ENCODE measurements around the gene CCDC51. TPM values are rescaled to one million over a fixed set of nuclear protein-coding genes. Genes with fewer than 3 reads are reported as not detected.

CCDC51 gene
- polyA plus RNA-seq, 1 donor (not counting 4 experiments of a cell fraction or from before 2014, with no cell fraction given) = 27.9 TPM

DNA sequence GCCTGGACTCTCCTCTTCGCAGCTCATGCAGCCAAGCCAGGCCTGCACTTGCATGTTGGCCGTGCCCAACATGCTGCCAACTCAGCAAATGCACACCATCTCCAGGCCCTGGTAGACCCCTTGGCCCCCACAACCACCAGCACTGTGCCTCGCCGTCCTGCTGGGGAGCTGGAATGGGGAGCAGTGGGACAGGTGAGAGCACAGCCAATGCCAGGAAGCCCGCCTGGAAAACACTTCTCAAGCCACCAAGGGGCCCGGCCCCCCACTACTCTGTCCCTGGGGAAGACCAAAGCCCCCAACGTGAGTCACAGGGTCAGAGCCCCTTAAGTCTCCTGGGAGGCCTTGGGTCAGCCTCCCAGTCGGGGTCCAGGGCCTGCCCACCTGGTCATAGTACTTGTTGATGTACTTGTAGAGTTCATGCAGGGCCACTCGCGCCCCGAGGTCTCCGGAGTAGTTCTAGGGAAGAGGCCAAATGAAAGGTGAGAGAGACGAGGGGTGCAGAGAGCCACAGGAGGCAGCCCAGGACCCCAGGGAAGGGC lies 34.5 kb downstream of the CCDC51 start:
- peaks cover 50 to 74% of the 10 kb centered on the region in 2 experiments for H3K36me3 ChIP-seq (ENCODE audit: control insufficient read depth in 2 of 2, extremely low read depth in 1 of 2, insufficient read depth in 2 of 2, low read length in 2 of 2)
- FAIRE-seq = no peak

DNA sequence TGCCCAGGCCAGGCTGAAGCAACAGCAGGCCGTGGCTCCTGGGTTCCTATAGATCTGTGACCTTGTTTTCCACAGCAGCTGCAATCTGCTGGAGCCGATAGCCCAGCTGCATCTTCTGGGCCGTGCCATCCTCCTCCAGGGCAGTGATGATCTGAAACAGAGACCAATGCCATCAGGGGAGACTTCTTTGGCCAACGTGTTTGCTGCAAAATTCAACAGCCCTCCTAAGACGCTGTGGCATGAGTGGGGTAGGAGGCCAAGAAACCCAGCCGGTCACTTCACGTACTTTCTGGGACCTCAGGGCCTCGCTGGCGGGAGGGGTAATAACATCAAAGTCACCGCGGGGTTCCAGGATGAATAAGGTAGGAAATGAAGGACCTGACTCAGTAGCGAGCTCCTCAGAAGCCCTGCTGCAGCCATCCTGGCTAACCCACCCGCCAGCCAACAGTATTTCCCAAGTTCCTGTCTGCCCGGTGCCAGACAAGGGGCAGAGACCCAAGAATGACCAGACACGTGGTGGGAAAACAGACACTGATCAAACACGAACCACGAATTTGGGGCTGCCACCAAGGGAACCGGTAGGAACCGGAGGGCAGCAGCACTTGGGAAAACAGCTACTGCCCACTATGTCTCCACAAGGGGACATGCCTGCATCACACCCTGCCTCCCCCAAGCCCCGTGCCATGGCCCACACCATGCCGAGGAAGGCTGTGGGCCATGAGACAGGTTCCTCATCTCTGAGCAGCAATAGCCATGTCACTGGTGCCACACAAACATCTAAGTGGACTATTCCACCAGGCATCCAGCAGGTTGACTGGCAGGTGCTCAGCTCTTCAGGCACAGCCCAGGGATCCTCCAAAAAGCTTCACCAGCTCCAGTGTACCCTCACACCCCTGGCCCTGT lies 35.2 kb downstream of the CCDC51 start:
- no peaks in the 10 kb centered on the region for H3K79me2 ChIP-seq (ENCODE audit: control insufficient read depth, insufficient read depth, low read length)
- H3K4me3 ChIP-seq (ENCODE audit: control insufficient read depth in 2 of 3, extremely low read depth in 1 of 3, insufficient read depth in 2 of 3, low read depth in 1 of 3, low read length in 3 of 3) = no peak overlapping the region
- H3K4me1 ChIP-seq (ENCODE audit: control insufficient read depth, extremely low read depth, insufficient read depth, low read length) = peaks cover 23% of the 10 kb centered on the region
- no peak for TF ChIP-seq EZH2 (IDR thresholded peaks at IDR 0.05; ENCODE audit: low read length)
- TF ChIP-seq, protein P1, sequence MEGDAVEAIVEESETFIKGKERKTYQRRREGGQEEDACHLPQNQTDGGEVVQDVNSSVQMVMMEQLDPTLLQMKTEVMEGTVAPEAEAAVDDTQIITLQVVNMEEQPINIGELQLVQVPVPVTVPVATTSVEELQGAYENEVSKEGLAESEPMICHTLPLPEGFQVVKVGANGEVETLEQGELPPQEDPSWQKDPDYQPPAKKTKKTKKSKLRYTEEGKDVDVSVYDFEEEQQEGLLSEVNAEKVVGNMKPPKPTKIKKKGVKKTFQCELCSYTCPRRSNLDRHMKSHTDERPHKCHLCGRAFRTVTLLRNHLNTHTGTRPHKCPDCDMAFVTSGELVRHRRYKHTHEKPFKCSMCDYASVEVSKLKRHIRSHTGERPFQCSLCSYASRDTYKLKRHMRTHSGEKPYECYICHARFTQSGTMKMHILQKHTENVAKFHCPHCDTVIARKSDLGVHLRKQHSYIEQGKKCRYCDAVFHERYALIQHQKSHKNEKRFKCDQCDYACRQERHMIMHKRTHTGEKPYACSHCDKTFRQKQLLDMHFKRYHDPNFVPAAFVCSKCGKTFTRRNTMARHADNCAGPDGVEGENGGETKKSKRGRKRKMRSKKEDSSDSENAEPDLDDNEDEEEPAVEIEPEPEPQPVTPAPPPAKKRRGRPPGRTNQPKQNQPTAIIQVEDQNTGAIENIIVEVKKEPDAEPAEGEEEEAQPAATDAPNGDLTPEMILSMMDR (optimal IDR thresholded peaks at IDR 0.05 in 1 of 3, IDR thresholded peaks at IDR 0.05 in 1 of 3, conservative IDR thresholded peaks at IDR 0.05 in 1 of 3; ENCODE audit: extremely low read depth in 1 of 3, insufficient read depth in 2 of 3, low read length in 3 of 3) = no peak
- no peak overlapping the region for H3K27ac ChIP-seq (ENCODE audit: control insufficient read depth, insufficient read depth, low read length)
- DNase-seq (ENCODE audit: low read depth, low spot score) (no peak), FAIRE-seq (no peak)
- no peak overlapping the region for H3K4me2 ChIP-seq (ENCODE audit: control insufficient read depth, extremely low read depth, insufficient read depth, low read depth, low read length)
- H2AFZ ChIP-seq (ENCODE audit: control insufficient read depth, low read length) = no peak overlapping the region
- no peaks in the 10 kb centered on the region for H3K9me3 ChIP-seq (ENCODE audit: control insufficient read depth, low read depth, low read length)
- no peaks in the 10 kb centered on the region for H3K9me1 ChIP-seq (ENCODE audit: control insufficient read depth, extremely low read depth, insufficient read depth, low read length)
- no peaks in the 10 kb centered on the region for H3K27me3 ChIP-seq (ENCODE audit: control insufficient read depth, extremely low read depth, insufficient read depth, low read length)
- peaks cover 46 to 67% of the 10 kb centered on the region in 2 experiments for H3K36me3 ChIP-seq (ENCODE audit: control insufficient read depth in 2 of 2, extremely low read depth in 1 of 2, insufficient read depth in 2 of 2, low read length in 2 of 2)
- no peak overlapping the region for H3K9ac ChIP-seq (ENCODE audit: control insufficient read depth, extremely low read depth, insufficient read depth, low read length)
- dilution Hi-C loops (cut with MboI; ENCODE audit: extremely low pct_ligation_motif_present, low sequenced_read_pairs) = no loop called here
- H4K20me1 ChIP-seq (ENCODE audit: control insufficient read depth, extremely low read depth, insufficient read depth, low read length) = peaks cover 3% of the 10 kb centered on the region

More for the DNA sequence above, 34.5 kb downstream of the CCDC51 start:
- Histone ChIP-seq H3K9me1 (ENCODE audit: control insufficient read depth, extremely low read depth, insufficient read depth, low read length) (no peaks in the 10 kb centered on the region), H3K4me2 (ENCODE audit: control insufficient read depth, extremely low read depth, insufficient read depth, low read depth, low read length) (no peak overlapping the region), H3K27ac (ENCODE audit: control insufficient read depth, insufficient read depth, low read length) (no peak overlapping the region), H3K27me3 (ENCODE audit: control insufficient read depth, extremely low read depth, insufficient read depth, low read length) (no peaks in the 10 kb centered on the region), H3K9me3 (ENCODE audit: control insufficient read depth, low read depth, low read length) (no peaks in the 10 kb centered on the region), H3K9ac (ENCODE audit: control insufficient read depth, extremely low read depth, insufficient read depth, low read length) (no peak overlapping the region), H3K4me3 (ENCODE audit: control insufficient read depth in 2 of 3, extremely low read depth in 1 of 3, insufficient read depth in 2 of 3, low read depth in 1 of 3, low read length in 3 of 3) (no peak overlapping the region), H3K79me2 (ENCODE audit: control insufficient read depth, insufficient read depth, low read length) (no peaks in the 10 kb centered on the region), H4K20me1 (ENCODE audit: control insufficient read depth, extremely low read depth, insufficient read depth, low read length) (peaks cover 3% of the 10 kb centered on the region), H3K4me1 (ENCODE audit: control insufficient read depth, extremely low read depth, insufficient read depth, low read length) (peaks cover 23% of the 10 kb centered on the region), H2AFZ (ENCODE audit: control insufficient read depth, low read length) (no peak overlapping the region)
- TF ChIP-seq, protein P1 (optimal IDR thresholded peaks at IDR 0.05 in 1 of 3, IDR thresholded peaks at IDR 0.05 in 1 of 3, conservative IDR thresholded peaks at IDR 0.05 in 1 of 3; ENCODE audit: extremely low read depth in 1 of 3, insufficient read depth in 2 of 3, low read length in 3 of 3) = no peak
- TF ChIP-seq EZH2 (IDR thresholded peaks at IDR 0.05; ENCODE audit: low read length) = no peak
- dilution Hi-C loops (cut with MboI; ENCODE audit: extremely low pct_ligation_motif_present, low sequenced_read_pairs) = no loop called here
- no peak for DNase-seq (ENCODE audit: low read depth, low spot score)

Data from keratinocyte (primary cell).